SKM-1 (cell line): ENCODE measurements around the gene CTXND1.
"Not testable (repeated sequence)": the region's sequence is repeated elsewhere in the genome, so short reads cannot be mapped to it uniquely, and the experiment has no call there.

Source experiments
- DNase-seq: peaks from one replicate; lab custom pipeline; 2025; ENCODE audit not compliant: unreplicated experiment; lab: John Stamatoyannopoulos, UW

Gene CTXND1

DNA sequence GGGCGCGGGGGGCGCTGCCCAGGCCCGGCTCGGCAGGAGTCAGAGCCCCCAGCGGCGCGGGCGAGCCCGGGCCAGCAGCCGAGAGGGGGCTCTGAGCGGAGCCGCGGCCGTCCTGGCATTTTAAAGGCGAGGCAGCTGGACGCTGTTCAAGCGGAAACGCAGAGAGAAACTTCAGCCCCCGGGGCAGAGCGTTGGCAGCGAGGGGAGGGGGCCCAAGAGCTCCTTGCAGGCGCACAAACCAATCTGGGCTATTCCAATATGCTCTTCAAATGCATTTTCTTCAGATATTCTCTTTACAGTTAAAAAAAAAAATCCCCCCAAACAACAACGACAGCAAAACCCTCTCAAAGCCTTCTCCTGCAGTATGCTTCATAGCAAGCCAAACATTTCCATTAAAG lies at the start of gene CTXND1:
CTXND1 (minus strand) TSS at position 93 of the 398 bp plus-strand sequence. CDS start 50,264 bp downstream, outside the sequence.
- DNase-seq: no peak

- no peak for DNase-seq
Observed at GRCh38 chr15:80301472-80301871, 49.5 kb upstream of the CTXND1 start.

DNA sequence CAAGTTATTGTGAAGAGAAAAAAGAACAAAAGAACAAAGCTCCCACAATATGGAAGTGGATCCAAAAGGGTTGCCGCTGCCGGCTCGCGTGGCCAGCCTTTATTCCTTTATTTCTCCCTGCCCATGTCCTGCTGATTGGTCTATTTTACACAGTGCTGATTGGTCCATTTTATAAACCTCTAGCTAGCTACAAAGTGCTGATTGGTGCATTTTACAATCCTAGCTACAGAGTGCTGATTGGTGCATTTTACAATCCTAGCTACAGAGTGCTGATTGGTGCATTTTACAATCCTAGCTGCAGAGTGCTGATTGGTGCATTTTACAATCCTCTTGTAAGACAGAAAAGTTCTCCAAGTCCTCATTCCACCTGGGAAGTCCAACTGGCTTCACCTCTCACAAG lies 43.8 kb upstream of the CTXND1 start:
- DNase-seq: not testable (repeated sequence)

DNA sequence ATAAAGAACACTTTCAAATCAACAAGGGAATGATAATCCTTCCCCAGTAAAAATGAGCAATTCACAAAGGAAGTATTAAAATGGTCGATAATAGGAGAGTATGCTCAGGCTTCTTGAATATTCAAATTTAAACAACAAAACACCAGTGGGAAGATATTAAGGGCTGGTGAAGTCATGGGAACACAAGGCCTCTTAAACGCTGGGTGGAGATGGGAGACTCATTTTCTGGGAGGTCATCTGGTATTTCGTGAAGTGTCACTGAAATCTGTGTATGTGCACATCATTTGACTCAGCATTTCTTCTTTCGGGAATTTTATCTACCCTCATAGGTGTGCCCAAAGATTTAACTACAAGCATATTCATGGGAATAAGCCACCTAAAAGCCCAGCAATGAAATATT lies 40.1 kb upstream of the CTXND1 start:
- no peak for DNase-seq

DNA sequence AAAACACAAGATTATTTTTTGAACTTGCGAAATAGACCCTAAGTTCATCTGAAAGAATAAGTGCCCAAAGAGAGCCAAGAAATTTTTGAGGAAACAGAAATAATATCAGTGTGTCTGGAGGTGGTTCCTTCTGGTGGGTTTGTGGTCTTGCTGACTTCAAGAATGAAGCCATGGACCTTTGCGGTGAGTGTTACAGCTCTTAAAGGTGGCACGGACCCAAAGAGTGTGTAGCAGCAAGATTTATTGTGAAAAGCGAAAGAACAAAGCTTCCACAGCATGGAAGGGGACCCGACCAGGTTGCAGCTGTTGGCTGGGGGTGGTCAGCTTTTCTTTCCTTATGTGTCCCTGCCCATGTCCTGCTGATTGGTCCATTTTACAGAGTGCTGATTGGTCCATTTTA lies 38.9 kb upstream of the CTXND1 start:
- not testable (repeated sequence) for DNase-seq

GRCh38 chr15:80289528-80290495 lies 37.8 kb upstream of the CTXND1 start:
- no peak for DNase-seq

- DNase-seq: no peak
Observed at GRCh38 chr15:80288131-80288530, 36.1 kb upstream of the CTXND1 start.

DNA sequence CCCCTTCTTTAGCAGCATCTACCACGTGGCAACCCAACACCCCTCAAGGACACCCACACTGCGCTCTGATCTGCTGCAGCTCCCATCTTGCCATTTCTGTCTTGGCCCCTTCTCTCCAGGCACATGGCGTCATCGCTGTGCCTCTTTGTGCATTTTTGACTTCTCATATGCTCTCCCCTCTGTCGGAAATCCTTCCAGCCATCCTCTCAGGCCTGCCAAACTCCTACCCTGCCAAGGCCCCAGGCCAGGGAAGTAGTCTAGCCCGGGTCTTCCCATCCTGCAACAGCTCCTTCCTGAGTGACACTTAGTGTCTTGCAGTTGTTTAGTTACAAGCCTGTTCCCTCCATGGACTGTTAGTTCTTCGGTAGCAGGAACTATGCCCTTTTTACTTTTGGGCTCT lies 34.0 kb upstream of the CTXND1 start:
- DNase-seq: no peak

GRCh38 chr15:80285379-80285778 lies 33.4 kb upstream of the CTXND1 start:
- no peak for DNase-seq

GRCh38 chr15:80283531-80283930 lies 31.5 kb upstream of the CTXND1 start:
- DNase-seq: no peak

DNA sequence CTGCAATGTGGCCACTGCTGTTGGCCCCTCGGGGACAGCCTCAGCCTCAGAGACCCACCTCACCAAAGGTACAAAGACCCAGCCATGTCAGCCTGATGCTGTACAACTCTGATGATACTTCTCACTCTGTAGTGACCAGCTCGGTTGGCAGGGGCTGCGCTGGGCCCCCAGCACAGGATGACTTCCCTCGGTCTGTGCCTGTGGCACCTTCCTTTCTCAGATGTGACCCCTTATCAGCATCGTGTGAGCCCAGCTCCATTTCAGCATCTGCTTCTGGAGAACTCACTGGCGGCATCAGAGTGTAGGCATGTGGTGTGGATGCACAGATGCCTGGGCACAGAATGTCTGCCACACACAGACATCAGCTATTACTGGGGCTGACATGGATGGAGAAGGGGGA lies 25.1 kb upstream of the CTXND1 start:
- no peak for DNase-seq

DNA sequence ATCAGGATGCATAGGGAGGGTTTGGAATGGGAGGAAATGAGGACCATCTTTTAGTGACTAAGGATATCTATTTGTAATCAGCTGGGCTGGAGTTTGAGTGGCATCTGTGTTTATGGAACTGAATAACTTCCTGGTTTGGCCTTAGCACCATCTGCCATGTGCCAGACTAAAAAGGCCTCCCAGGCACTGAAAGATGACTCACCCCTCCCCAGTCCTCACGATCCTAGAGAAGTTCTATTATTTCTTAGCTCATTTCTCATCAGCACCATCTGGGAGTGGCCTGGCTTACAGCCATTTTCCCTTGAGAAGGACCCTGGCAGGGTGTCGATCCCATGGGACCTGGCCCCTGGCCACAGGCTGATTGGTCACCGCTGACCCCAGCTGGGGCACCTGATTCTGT lies 23.9 kb upstream of the CTXND1 start:
- DNase-seq: no peak

GRCh38 chr15:80274996-80275395 lies 23.0 kb upstream of the CTXND1 start:
- DNase-seq: no peak

DNA sequence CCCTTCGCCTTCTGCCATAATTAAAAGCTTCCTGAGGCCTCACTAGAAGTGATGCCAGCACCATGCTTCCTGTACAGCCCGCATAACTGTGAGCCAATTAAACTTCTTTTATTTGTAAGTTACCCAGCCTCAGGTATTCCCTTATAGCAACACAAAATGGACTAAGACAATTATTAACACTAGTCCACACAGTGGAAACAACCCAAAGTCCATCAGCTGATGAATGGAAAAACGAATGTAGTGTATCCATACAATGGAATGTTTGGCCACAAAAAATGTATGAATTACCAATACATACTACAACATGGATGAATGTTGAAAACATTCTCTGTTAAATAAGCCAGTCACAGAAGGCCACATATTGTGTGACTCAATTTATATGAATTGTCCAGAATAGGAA lies 22.5 kb upstream of the CTXND1 start:
- no peak for DNase-seq

DNA sequence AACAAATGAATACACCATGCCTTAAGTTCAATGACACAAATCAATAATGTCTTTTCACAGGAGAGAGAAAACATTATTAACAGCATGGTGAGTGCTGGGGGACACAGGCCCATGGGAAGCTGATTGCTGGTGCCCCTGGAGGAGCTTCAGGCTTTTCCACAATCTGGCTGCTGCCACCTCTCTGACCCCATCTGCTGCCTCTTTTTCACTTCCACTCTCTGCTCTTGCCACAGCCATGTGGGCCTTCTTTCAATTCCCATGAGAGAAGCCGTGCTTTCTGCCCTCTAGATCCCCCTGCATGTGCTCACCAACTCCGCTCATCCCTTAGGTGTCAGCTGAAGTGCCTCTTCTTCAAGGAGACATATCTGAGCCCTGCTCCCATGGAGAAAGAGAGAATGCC lies 21.0 kb upstream of the CTXND1 start:
- no peak for DNase-seq

DNA sequence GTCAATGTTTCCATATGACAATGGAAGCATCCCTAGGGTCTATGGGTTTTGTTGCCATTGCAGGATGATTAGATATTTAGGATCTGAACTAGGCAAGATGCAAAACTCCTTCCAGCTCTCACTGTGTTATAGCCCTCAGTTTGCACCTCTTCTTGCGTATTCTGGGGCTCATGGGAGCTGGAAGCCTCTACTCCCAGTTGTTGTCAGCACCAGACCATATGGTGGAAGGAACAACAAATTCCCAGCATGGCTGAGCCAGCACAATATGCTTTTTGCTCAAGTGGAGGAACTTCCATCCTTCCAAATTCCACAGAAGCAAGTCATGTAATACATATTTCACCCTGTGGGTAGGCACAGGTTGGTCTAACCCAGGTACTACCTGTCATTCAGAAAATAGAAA lies 18.5 kb upstream of the CTXND1 start:
- no peak for DNase-seq

DNA sequence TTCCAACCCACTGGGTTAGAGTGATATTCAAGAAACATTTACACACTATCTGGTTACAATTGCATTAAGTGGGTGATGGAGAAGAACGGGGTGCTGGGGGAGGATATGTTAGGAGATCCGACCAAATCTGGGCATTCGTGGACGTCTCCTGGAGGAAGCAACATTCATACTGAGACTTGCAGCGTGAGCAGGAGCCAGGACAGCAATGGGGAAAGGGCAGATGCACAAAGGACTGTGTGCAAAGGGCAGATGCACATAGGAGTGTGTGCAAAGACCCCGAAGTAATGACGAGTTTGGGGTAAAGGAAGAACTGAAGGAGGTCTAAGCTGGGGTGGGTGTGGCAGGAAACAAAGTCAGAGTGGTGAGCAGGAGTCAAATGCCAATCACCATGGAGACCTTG lies 16.1 kb upstream of the CTXND1 start:
- no peak for DNase-seq

GRCh38 chr15:80267658-80268057 lies 15.6 kb upstream of the CTXND1 start:
- DNase-seq: no peak

- DNase-seq: no peak
Observed at GRCh38 chr15:80266745-80267144, 14.7 kb upstream of the CTXND1 start.

- no peak for DNase-seq
Observed at GRCh38 chr15:80266113-80266512, 14.1 kb upstream of the CTXND1 start.

DNA sequence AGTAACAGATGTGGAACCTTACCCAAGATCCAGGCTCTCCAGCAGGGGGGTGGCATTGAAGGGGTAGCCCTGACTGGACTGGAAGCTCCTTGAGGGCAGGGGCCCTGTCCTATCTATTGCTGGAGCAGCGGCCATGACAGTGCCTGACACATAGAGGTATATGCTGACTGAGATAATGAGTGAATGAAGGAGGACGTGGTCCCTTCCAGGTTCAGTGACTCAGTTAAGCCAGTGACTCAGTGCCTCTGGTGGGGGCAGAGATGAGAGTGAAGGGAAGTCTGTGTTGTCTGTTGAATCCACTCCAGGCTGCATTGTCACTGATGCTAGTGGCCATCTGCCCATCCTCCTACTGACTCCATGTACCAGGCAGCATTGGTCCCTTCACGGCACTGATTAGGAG lies 13.0 kb upstream of the CTXND1 start:
- no peak for DNase-seq

DNA sequence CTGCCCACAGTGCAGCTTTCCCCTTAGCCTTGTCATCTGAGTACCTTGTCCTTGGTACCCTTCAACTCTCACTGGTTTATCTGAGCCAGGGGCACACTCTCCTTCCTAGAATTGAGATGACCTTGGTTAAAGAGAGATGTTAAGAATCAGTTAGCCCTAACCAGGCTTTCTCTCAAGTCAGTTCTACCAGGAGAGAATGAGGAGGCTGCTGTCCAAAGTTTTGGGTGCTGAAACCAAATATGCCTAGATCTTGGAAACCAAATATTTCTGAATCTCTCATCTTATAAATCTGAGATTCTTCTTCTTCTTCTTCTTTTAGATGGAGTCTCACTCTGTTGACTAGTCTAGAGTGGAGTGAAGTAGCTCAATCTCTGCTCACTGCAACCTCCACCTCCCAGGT lies 12.0 kb upstream of the CTXND1 start:
- DNase-seq: no peak

DNA sequence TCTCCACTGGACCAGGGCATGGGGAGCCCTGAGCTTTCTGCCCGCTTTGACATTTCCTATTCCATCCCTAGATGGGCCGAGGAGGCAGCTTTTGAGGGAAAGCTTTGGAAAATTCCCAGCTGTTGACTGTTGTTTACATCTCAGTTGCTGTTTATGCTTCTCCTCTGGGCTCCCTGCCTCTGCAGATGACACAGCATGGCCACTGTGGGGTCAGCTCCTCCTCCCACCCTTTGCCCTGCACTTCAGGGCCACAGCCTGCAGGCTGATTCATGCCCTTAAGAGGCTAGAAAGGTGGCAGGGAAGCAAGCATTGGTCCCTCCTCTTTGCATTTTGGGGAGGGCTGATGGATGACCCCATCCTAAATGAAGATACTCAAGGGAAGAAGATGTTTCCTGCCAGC lies 8.5 kb upstream of the CTXND1 start:
- no peak for DNase-seq
